Activated CD4-positive, alpha-beta T cell treated with anti-CD3 and anti-CD28 coated beads, Interleukin-2, amount 50 U/mL, for 1 hour (primary cell): ENCODE results near the gene LPP.
"Not testable (repeated sequence)": the region's sequence is repeated elsewhere in the genome, so short reads cannot be mapped to it uniquely, and the experiment has no call there.

Experiments used
- DNase-seq: peaks from one replicate; pipeline ENCODE4 v3.0.0-alpha.2; 2020

Gene LPP

GRCh38 chr3:188580659-188581058, 426.7 kb downstream of the LPP start:
- DNase-seq = no peak

GRCh38 chr3:188581365-188581764, 427.4 kb downstream of the LPP start:
- no peak for DNase-seq

GRCh38 chr3:188581792-188582191, 427.8 kb downstream of the LPP start:
- DNase-seq = no peak

- no peak for DNase-seq
These were observed 429.6 kb downstream of the LPP start for GRCh38 chr3:188583341-188584161.

GRCh38 chr3:188584162-188584529, 430.2 kb downstream of the LPP start:
- DNase-seq = no peak

GRCh38 chr3:188584958-188585689, 431.2 kb downstream of the LPP start:
- no peak for DNase-seq

GRCh38 chr3:188589071-188589470, 435.1 kb downstream of the LPP start:
- no peak for DNase-seq

GRCh38 chr3:188589771-188590170, 435.8 kb downstream of the LPP start:
- DNase-seq = no peak

GRCh38 chr3:188590557-188590956, 436.6 kb downstream of the LPP start:
- DNase-seq = no peak

- no peak for DNase-seq
These were observed 440.2 kb downstream of the LPP start for GRCh38 chr3:188594139-188594538.

- no peak for DNase-seq
These were observed 442.0 kb downstream of the LPP start for GRCh38 chr3:188595890-188596376.

GRCh38 chr3:188598894-188599293, 444.9 kb downstream of the LPP start:
- no peak for DNase-seq

GRCh38 chr3:188602111-188602510, 448.2 kb downstream of the LPP start:
- DNase-seq = no peak

- no peak for DNase-seq
These were observed 448.7 kb downstream of the LPP start for GRCh38 chr3:188602620-188603019.

GRCh38 chr3:188604651-188605050, 450.7 kb downstream of the LPP start:
- DNase-seq = no peak

- no peak for DNase-seq
These were observed 451.3 kb downstream of the LPP start for GRCh38 chr3:188605231-188605630.

GRCh38 chr3:188605905-188606304, 451.9 kb downstream of the LPP start:
- DNase-seq = no peak

GRCh38 chr3:188607805-188608315, 453.9 kb downstream of the LPP start:
- DNase-seq = no peak

- DNase-seq = no peak
These were observed 454.4 kb downstream of the LPP start for GRCh38 chr3:188608401-188608800.

GRCh38 chr3:188613721-188614120, 459.8 kb downstream of the LPP start:
- not testable (repeated sequence) for DNase-seq

- no peak for DNase-seq
These were observed 463.3 kb downstream of the LPP start for GRCh38 chr3:188617270-188617669.

GRCh38 chr3:188617988-188618701, 464.2 kb downstream of the LPP start:
- no peak for DNase-seq

GRCh38 chr3:188620752-188621151, 466.8 kb downstream of the LPP start:
- DNase-seq = no peak
